NCI-H1694 treated with DMSO at 0.1 percent for 48 hours (cell line): ENCODE measurements around the gene DRD3.

ENCODE experiments used
- DNase-seq: peaks from one replicate; lab custom pipeline; 2025; lab: John Stamatoyannopoulos, UW

DRD3 gene

GRCh38 chr3:114178770-114179368 lies at the start of gene DRD3:
DRD3 (minus strand) TSS chr3:114179052; CDS start chr3:114171992, 7,060 bp downstream.
- DNase-seq: no peak

GRCh38 chr3:114227076-114227475 lies 48.2 kb upstream of the DRD3 start:
- no peak for DNase-seq

GRCh38 chr3:114226313-114226712 lies 47.5 kb upstream of the DRD3 start:
- DNase-seq: no peak

- DNase-seq: no peak
Observed at GRCh38 chr3:114223143-114223542, 44.3 kb upstream of the DRD3 start.

- no peak for DNase-seq
Observed at GRCh38 chr3:114221881-114222264, 43.0 kb upstream of the DRD3 start.

GRCh38 chr3:114221165-114221880 lies 42.5 kb upstream of the DRD3 start:
- no peak for DNase-seq

GRCh38 chr3:114219741-114220140 lies 40.9 kb upstream of the DRD3 start:
- DNase-seq: no peak

GRCh38 chr3:114218578-114219185 lies 39.8 kb upstream of the DRD3 start:
- no peak for DNase-seq

GRCh38 chr3:114218006-114218405 lies 39.2 kb upstream of the DRD3 start:
- DNase-seq: no peak

GRCh38 chr3:114217266-114217665 lies 38.4 kb upstream of the DRD3 start:
- DNase-seq: no peak

GRCh38 chr3:114216186-114216970 lies 37.5 kb upstream of the DRD3 start:
- no peak for DNase-seq

- no peak for DNase-seq
Observed at GRCh38 chr3:114214542-114215341, 35.9 kb upstream of the DRD3 start.

GRCh38 chr3:114213627-114214541 lies 35.0 kb upstream of the DRD3 start:
- DNase-seq: no peak

GRCh38 chr3:114213292-114213626 lies 34.4 kb upstream of the DRD3 start:
- no peak for DNase-seq

GRCh38 chr3:114212646-114213045 lies 33.8 kb upstream of the DRD3 start:
- DNase-seq: no peak

- DNase-seq: no peak
Observed at GRCh38 chr3:114207768-114208167, 28.9 kb upstream of the DRD3 start.

- no peak for DNase-seq
Observed at GRCh38 chr3:114206342-114206741, 27.5 kb upstream of the DRD3 start.

- no peak for DNase-seq
Observed at GRCh38 chr3:114205541-114205940, 26.7 kb upstream of the DRD3 start.

- DNase-seq: no peak
Observed at GRCh38 chr3:114194750-114195149, 15.9 kb upstream of the DRD3 start.

- no peak for DNase-seq
Observed at GRCh38 chr3:114192136-114192535, 13.3 kb upstream of the DRD3 start.

GRCh38 chr3:114186501-114186900 lies 7.6 kb upstream of the DRD3 start:
- no peak for DNase-seq
